Lower leg skin (tissue), 3 donors: ENCODE data around the gene C9orf85.

Source experiments
- POLR2A ChIP-seq, 2 donors: fragments of 450-650 bp; IDR thresholded peaks; one replicate each; pipeline ENCODE4 v1.6.1; 2016 to 2017; ENCODE audit warnings: antibody characterized with exemption in 2 of 2, mild to moderate bottlenecking in 1 of 2, moderate library complexity in 1 of 2
- TF ChIP-seq, protein P1 (sequence below), 3 donors: fragments of 450-650 bp; IDR thresholded peaks; one replicate each; pipeline ENCODE4 v1.5.1; 2016; ENCODE audit warnings: antibody characterized with exemption in 3 of 3, mild to moderate bottlenecking in 3 of 3, moderate library complexity in 2 of 3

DNA sequence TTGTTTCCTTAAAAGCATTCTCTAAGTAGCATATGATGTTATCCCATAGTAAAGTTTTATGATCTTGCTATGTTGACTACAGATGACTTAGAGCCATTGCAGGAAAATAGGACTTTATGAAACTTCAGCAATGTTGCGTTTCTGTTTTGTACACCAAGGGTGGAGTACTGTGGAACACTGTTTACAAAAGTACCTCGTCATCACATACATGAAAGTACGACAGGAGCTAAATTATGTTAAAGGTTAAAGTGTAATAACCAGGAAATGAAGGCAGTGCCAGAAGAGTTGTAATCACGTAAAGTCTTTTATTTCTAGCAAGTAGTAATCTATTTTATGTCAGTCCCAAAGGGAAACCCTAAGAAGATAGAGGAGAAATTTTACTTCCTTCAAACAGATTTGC is 50.9 kb downstream of the C9orf85 start:
- TF ChIP-seq POLR2A (IDR thresholded peaks at IDR 0.05), result no peak
- TF ChIP-seq, protein P1, sequence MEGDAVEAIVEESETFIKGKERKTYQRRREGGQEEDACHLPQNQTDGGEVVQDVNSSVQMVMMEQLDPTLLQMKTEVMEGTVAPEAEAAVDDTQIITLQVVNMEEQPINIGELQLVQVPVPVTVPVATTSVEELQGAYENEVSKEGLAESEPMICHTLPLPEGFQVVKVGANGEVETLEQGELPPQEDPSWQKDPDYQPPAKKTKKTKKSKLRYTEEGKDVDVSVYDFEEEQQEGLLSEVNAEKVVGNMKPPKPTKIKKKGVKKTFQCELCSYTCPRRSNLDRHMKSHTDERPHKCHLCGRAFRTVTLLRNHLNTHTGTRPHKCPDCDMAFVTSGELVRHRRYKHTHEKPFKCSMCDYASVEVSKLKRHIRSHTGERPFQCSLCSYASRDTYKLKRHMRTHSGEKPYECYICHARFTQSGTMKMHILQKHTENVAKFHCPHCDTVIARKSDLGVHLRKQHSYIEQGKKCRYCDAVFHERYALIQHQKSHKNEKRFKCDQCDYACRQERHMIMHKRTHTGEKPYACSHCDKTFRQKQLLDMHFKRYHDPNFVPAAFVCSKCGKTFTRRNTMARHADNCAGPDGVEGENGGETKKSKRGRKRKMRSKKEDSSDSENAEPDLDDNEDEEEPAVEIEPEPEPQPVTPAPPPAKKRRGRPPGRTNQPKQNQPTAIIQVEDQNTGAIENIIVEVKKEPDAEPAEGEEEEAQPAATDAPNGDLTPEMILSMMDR (IDR thresholded peaks at IDR 0.05), result no peak
